NCI-H526 (cell line): Measurements from ENCODE around the gene TMEM14C.

Source experiments
- DNase-seq, 2 experiments: peaks; one replicate each; lab custom pipeline; 2025; lab: John Stamatoyannopoulos, UW

TMEM14C gene

DNA sequence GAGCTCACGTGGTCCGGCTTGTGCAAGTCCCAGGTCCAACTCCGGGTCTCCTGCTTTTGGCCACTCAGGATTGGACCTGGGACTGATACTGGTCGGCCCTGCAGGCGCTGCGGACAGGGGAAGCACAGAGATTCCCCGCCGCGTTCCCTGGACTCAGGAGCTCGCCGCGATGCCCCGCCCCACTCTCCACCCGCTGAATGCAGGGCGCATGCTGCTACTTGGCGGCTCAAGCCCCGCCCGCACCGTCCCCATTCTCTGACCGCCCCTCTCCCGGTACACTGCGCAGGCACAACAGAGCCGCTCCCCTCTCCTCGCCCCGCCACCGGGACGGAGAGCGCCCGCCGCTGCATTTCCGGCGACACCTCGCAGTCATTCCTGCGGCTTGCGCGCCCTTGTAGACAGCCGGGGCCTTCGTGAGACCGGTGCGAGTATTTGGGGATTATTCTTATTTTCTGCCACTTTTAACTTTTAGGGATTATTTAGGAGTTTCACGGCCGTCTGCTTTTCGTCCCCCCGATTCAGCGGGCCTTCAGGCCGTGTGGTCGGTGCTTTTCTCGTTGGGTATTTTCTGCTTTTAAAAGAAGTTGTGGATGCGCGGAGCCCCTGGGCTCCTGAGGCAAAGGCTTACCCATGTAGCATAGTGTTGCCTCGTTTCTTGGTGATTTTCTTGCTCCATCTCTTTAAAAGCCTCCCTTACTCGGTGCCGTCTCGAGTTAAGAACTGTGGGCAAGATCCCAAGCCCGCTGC lies at the start of gene TMEM14C:
TSS of gene TMEM14C (plus strand) at position 251 of the 747 bp plus-strand sequence. CDS start 1,544 bp downstream, outside the sequence.
- peak; percentile 95 to 99 for DNase-seq

- DNase-seq: no peak
These were observed 46.5 kb upstream of the TMEM14C start for GRCh38 chr6:10676403-10676802.

DNA sequence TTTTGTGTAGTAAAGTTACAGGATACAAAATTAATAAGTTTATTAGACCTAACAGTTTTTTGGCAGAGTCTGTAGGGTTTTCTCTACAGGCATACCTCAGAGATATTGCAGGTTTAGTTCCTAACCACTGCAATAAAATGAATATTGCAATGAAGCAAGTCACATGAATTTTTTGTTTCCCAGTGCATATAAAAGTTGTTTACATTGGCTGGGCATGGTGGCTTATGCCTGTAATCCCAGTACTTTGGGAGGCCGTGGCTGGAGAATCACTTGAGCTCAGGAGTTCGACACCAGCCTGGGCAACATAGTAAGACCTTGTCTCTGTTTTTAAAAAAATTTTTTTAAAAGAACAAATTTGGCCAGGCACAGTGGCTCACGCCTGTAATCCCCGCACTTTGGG lies 44.4 kb upstream of the TMEM14C start:
- no peak for DNase-seq

DNA sequence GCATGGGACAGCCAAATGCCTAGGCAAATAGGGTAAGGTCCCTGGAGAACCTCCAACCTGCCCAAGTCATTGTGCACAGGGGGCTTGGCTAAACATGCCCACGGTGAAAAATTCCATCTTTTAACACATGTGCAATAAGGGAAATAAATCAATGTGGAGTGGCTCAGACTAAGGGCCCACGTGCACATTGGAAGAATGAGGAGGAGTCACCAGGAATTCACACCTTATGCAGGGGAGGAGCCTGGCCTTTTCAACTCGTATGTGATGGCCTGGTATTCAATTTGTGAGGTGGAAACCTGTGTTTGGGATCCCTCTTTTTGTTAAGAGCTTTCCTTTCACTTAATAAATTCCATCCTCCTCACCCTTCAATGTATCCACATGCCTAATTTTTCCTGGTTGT lies 41.1 kb upstream of the TMEM14C start:
- DNase-seq: no peak

GRCh38 chr6:10682355-10682988 lies 40.4 kb upstream of the TMEM14C start:
- no peak for DNase-seq

GRCh38 chr6:10684618-10685017 lies 38.3 kb upstream of the TMEM14C start:
- no peak for DNase-seq

- no peak for DNase-seq
These were observed 37.6 kb upstream of the TMEM14C start for GRCh38 chr6:10685092-10685915.

DNA sequence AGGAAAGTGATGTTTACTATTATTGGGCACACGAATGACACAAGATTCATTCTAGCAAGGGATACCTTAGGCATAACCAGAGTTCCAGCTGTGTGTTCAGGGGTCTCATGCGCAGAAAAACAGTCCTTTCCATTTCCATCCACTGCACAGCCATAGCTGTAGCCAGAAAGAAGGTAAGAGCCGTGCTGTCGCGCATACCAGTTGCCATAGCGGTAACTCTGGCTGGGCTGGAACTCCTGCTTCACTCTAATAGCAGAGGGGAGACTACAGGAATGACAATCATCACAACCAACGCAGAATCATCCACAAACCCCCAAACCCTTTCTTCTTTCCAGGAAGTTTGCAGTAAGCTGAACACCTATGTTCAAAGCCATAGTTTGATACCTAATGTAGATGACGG lies 36.0 kb upstream of the TMEM14C start:
- no peak for DNase-seq

DNA sequence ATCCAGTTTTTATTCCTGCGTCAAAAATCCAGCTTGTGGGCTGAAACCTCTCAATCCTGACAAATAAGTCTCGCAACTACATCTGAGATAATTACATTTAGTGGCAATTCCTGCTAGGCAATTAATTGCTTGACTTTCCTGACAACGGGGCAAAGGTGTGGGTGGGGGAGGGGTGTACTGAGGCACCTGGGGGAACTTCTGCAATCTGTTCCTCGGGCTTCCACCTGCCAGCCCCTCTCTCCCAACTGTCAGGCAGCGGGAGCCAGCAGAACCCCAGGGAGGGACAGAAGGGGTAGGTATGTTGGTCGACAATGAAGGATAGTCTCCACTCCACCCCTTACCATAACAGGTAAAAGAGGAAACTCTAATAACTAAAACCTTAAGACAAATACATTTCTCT lies 35.3 kb upstream of the TMEM14C start:
- DNase-seq: no peak

DNA sequence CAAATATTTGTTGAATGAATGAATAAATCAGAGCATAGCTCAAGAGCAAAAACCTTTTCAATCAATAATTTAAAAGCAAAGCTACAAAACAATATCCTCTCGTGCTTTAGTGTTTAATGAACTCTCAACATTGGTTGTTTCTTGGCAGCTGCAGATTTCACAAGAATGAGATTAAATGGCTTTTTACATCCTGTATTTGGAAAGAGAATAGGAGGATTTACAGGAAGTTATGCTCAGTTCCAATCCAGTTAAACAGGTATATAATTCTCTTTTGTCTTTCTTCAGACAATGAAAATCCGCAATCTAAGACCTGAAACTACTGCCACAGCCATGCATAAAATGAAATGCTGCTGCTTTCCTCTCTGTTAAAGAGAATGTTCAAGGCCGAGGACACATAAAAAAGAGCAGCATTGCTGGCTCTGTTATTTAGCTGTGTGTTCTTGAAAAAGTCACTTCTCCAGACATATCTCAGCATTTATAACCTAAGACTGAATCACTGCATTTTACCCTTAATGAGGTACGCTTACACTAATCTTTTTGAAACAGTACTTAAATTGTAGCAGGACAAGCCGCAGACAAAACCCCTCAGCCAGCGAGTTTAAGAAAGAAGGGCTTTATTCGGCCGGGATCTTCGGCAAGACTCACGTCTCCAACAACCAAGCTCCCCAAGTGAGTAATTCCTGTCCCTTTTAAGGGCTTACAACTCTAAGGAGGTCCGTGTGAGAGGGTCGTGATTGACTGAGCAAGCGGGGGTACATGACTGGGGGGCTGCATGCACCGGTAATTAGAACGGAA lies 32.0 kb upstream of the TMEM14C start:
- DNase-seq: no peak

- no peak for DNase-seq
These were observed 29.8 kb upstream of the TMEM14C start for GRCh38 chr6:10692965-10693538.

DNA sequence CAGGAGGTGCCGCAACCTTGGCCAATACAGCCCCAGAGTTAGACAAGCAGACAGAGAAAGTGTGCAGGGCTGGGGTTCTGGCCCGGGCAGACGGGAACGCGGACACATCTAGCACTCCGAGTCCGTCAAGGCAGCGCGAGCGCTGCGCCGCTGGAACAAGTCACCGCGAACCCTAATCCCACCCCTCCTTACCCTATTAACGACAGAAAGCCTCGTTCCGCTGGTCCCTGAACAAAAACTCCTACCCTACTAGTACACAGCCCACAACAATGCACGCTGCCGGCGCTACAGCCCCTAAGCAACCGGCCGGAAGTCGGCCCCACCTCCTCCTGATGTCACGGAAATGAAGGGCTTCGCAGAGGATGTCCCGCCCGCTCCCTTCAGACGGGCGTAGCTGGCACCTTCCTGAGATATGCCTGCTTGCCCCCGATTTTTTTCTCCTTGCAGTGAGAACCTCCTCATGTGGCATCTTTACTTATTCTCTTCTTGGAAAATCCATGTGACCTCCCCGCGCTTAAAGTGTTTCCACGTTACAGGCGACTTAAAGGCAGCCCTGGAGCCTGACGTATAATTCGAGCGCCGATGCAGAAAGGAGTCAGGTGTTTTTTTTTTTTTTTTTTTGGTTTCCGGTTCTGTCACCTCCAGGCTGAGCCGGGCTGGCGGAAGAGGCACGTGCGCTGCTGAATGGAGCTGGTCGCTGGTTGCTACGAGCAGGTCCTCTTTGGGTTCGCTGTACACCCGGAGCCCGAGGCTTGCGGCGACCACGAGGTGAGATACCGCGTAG lies 28.4 kb upstream of the TMEM14C start, which contains the start of the genes C6orf52 and PAK1IP1:
TSS of gene C6orf52 (minus strand) at position 315 of the 784 bp plus-strand sequence. CDS start 7,066 bp downstream, outside the sequence.
TSS of gene PAK1IP1 (plus strand) at position 671 of the 784 bp plus-strand sequence. CDS start at position 685, 14 bp downstream.
- DNase-seq: peak; percentile 97 to 99

DNA sequence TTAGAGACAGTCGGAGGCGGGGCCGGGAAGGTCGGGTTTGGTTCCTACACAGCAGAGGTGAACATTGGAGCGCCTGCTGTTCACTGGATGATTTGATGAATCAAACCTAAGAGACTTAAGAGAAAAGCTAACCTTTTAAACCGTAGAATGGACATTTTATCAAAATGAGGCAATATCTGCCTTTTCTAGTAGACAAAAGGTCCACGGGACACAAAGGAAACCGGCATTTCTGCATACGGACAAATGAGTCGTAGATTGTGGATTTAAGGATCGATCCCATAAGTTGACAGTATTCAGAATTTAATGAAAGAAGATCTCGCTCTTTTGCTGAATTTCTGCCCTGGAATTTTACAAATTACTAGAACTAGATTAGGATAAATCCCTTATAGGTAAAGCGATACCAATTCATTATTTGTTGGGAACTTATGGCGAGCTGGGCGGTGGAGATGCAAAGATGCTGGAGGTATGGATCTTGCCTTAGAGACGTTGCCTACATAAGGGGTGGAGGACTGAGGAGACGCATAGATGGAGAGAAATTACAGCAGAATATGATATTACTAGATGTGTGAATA lies 27.7 kb upstream of the TMEM14C start:
- peak in 1 of 2 experiments; percentile 36 for DNase-seq

DNA sequence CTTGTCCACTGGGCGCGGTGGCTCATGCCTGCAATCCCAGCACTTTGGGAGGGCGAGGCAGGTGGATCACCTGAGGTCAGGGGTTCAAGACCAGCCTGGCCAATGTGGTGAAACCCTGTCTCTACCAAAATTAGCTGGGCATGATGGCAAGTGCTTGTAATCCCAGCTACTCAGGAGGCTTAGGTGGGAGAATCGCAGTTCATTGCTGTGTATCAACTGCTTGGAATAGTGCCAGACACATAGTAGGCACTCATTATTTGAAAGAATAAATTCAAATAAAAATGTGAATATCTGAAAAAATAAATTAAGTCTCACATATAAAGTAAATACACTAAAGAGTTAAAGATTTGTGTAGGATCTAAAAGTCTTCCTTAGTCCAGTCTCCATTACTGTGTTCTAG lies 26.2 kb upstream of the TMEM14C start:
- no peak for DNase-seq

DNA sequence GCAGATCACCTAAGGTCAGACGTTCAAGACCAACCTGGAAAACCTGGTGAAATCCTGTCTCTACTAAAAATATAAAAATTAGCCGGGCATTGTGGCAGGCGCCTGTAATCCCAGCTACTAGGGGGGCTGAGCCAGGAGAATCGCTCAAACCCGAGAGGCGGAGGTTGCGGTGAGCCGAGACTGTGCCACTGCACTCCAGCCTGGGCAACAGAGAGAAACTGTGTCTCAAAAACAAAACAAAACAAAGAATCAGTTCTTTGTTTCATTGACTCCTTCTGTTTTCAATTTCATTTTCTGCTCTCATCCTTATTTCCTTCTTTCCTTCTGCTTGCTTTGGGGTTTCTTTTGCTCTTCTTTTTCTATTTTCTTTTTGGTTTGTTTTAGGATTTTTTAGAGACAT lies 8.9 kb upstream of the TMEM14C start:
- no peak for DNase-seq

- no peak for DNase-seq
These were observed 3.4 kb upstream of the TMEM14C start for GRCh38 chr6:10719296-10719963.

- DNase-seq: no peak
These were observed 3.0 kb upstream of the TMEM14C start for GRCh38 chr6:10719964-10720264.

- DNase-seq: peak in 1 of 2 experiments; percentile 25
These were observed 2.5 kb upstream of the TMEM14C start for GRCh38 chr6:10720265-10720959.
